ENCODE results near the gene DLG2. TPM values are rescaled to one million over a fixed set of nuclear protein-coding genes. Genes with fewer than 3 reads are reported as not detected.

Gene DLG2
- polyA plus RNA-seq, 2 donors, result 2.6 to 6.7 TPM

DNA sequence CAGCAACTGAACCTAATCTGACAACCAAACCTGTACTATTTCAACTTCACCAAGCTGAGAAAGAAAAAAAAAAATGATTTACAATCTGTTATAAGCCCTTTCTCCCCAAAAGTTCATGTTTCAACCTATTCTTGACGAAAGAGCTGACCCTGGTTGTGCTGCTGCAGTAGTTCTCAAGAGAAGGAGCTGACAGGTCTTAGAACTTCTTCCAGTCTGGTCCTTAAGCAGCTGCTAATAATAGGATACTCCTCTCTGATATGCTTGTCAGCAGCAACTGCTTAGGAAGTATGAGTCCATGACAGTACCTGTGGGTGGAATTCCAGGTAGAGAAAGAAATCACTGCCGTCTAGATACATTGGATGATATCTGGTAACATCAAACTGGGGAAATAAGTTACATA lies 1605.9 kb downstream of the DLG2 start:
- Histone ChIP-seq H3K4me1 (ENCODE audit: control insufficient read depth in 2 of 2, insufficient read depth in 2 of 2, low read length in 1 of 2) (no peaks in the 10 kb centered on the region), H3K9me3 (ENCODE audit: control insufficient read depth in 2 of 2, insufficient read depth in 1 of 2, low read depth in 1 of 2, low read length in 1 of 2) (no peaks in the 10 kb centered on the region), H3K27me3 (ENCODE audit: control insufficient read depth in 1 of 2, insufficient read depth in 2 of 2, low read length in 2 of 2) (no peaks in the 10 kb centered on the region), H3K36me3 (ENCODE audit: control insufficient read depth in 2 of 2, insufficient read depth in 2 of 2, low read length in 1 of 2) (no peaks in the 10 kb centered on the region), H3K4me3 (ENCODE audit: low read depth in 1 of 2, low read length in 2 of 2) (no peak overlapping the region), H3K27ac (ENCODE audit: low read depth in 2 of 2, low read length in 1 of 2) (no peak overlapping the region)
- WGBS, 2 donors, result 73% methylated on average over 2 of the region's 2 CpGs

DNA sequence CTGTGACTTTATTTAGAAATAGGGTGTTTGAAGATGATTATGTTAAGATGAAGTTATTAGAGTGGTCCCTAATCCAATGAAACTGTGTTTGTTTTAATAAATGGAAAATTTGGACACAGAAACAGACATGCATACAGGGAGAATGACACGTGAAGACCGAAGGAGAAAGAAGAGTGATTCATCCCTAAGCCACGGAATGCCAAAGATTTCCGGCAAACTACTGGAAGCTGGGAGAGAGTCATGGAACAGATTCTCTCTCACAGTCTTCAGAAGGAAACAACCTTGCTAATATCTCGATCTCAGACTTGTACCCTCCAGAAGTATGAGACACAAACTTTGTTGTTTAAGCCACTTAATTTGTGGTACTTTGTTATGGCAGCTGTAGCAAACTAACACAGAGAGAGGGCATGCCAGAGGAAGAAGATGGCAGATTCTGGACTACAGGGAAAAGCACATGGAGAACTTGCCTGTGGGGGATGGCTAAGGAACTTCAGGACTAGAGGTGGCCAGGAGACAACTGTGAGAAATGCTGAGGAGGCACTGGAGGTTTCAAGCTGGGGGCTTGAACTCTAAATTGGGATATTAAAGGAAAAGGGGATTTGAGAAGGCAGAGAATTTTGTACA lies 1607.5 kb downstream of the DLG2 start:
- 76 to 81% methylated on average over 5 of the region's 5 CpGs for WGBS, 2 donors
- no peak overlapping the region for H3K4me3 ChIP-seq (ENCODE audit: low read depth in 1 of 2, low read length in 2 of 2)
- no peaks in the 10 kb centered on the region for H3K9me3 ChIP-seq (ENCODE audit: control insufficient read depth in 2 of 2, insufficient read depth in 1 of 2, low read depth in 1 of 2, low read length in 1 of 2)
- H3K27ac ChIP-seq (ENCODE audit: low read depth in 2 of 2, low read length in 1 of 2), result no peak overlapping the region
- H3K36me3 ChIP-seq (ENCODE audit: control insufficient read depth in 2 of 2, insufficient read depth in 2 of 2, low read length in 1 of 2), result no peaks in the 10 kb centered on the region
- H3K4me1 ChIP-seq (ENCODE audit: control insufficient read depth in 2 of 2, insufficient read depth in 2 of 2, low read length in 1 of 2), result no peaks in the 10 kb centered on the region
- H3K27me3 ChIP-seq (ENCODE audit: control insufficient read depth in 1 of 2, insufficient read depth in 2 of 2, low read length in 2 of 2), result no peaks in the 10 kb centered on the region

DNA sequence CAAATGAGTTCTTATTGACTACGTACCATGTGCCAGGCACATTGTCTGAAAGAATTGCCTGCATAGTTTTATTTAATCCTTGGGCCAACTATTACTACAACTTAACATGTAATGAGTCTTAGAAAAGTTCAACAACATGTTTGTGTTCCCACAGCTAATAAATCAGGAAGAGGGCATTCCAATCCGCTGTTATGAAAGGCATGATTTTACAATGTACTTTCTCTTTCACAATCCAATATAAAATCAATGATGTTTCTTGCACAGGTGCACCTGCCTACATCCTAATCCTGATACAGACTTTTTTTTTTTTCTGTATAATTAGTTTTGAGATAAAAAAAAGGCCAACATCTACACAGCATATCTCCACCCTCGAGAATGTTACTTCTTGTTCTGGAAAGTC lies 1612.6 kb downstream of the DLG2 start:
- H3K36me3 ChIP-seq (ENCODE audit: control insufficient read depth in 2 of 2, insufficient read depth in 2 of 2, low read length in 1 of 2), result no peaks in the 10 kb centered on the region
- 77 to 84% methylated on average over 3 of the region's 3 CpGs for WGBS, 2 donors

DNA sequence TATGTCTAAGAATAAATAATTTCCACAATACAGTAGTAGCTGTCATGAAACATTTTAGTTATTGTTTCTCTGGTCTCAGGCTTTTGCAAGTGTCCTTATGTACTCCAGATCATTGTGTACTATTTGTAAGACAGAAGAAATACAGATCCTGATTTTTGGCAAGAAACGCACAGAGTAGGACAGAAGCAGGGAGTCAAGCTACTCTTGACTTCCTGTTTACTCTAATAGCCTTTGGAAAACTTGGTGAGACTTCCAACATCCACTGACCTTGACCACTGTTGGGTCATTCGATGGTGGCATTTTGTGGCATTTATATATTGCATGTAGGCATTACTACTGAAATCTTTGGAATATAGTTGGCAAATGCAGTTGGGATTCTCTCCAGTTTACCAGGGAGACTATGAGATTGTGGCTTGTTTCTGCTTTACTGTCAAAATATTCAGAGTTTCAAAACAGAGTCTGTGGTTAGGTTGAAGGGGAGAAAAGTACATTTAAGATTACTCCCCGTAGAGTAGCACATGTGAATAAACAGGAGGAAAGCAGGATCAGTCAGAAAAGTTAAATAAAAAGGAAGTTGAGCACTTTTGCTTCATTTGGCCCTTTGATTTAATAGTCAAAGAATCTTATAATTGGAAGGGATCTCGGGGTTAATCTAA lies 1614.8 kb downstream of the DLG2 start:
- H3K27ac ChIP-seq (ENCODE audit: low read depth in 2 of 2, low read length in 1 of 2), result no peak overlapping the region

More for the DNA sequence above, 1612.6 kb downstream of the DLG2 start:
- Histone ChIP-seq H3K27me3 (ENCODE audit: control insufficient read depth in 1 of 2, insufficient read depth in 2 of 2, low read length in 2 of 2) (no peaks in the 10 kb centered on the region), H3K9me3 (ENCODE audit: control insufficient read depth in 2 of 2, insufficient read depth in 1 of 2, low read depth in 1 of 2, low read length in 1 of 2) (no peaks in the 10 kb centered on the region), H3K4me1 (ENCODE audit: control insufficient read depth in 2 of 2, insufficient read depth in 2 of 2, low read length in 1 of 2) (no peaks in the 10 kb centered on the region), H3K27ac (ENCODE audit: low read depth in 2 of 2, low read length in 1 of 2) (no peak overlapping the region), H3K4me3 (ENCODE audit: low read depth in 1 of 2, low read length in 2 of 2) (no peak overlapping the region)

DNA sequence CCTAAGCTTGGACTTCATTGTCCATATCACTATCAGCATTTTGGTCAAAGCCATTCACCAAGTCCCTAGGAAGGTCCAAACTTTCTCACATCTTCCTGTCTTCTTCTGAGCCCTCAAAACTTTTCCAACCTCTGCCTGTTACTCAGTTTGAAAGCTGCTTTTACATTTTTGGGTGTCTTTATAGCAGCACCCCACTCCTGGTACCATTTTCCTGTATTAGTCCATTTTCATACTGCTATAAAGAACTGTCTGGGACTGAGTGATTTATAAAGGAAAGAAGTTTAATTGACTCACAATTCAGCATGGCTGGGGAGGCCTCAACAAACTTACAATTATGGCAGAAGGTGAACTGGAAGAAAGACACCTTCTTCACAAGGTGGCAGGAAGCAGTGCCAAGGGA lies 1624.0 kb downstream of the DLG2 start:
- Histone ChIP-seq H3K4me3 (ENCODE audit: low read depth in 1 of 2, low read length in 2 of 2) (no peak overlapping the region), H3K27ac (ENCODE audit: low read depth in 2 of 2, low read length in 1 of 2) (no peak overlapping the region), H3K36me3 (ENCODE audit: control insufficient read depth in 2 of 2, insufficient read depth in 2 of 2, low read length in 1 of 2) (no peaks in the 10 kb centered on the region), H3K4me1 (ENCODE audit: control insufficient read depth in 2 of 2, insufficient read depth in 2 of 2, low read length in 1 of 2) (no peaks in the 10 kb centered on the region), H3K27me3 (ENCODE audit: control insufficient read depth in 1 of 2, insufficient read depth in 2 of 2, low read length in 2 of 2) (no peaks in the 10 kb centered on the region), H3K9me3 (ENCODE audit: control insufficient read depth in 2 of 2, insufficient read depth in 1 of 2, low read depth in 1 of 2, low read length in 1 of 2) (peaks cover 5 to 11% of the 10 kb centered on the region in 2 donors)

More for the DNA sequence above, 1614.8 kb downstream of the DLG2 start:
- H3K4me3 ChIP-seq (ENCODE audit: low read depth in 1 of 2, low read length in 2 of 2), result no peak overlapping the region
- no peaks in the 10 kb centered on the region for H3K27me3 ChIP-seq (ENCODE audit: control insufficient read depth in 1 of 2, insufficient read depth in 2 of 2, low read length in 2 of 2)
- H3K9me3 ChIP-seq (ENCODE audit: control insufficient read depth in 2 of 2, insufficient read depth in 1 of 2, low read depth in 1 of 2, low read length in 1 of 2), result no peaks in the 10 kb centered on the region
- H3K36me3 ChIP-seq (ENCODE audit: control insufficient read depth in 2 of 2, insufficient read depth in 2 of 2, low read length in 1 of 2), result no peaks in the 10 kb centered on the region
- WGBS, 2 donors, result 66% methylated on average over 4 of the region's 4 CpGs
- no peaks in the 10 kb centered on the region for H3K4me1 ChIP-seq (ENCODE audit: control insufficient read depth in 2 of 2, insufficient read depth in 2 of 2, low read length in 1 of 2)

DNA sequence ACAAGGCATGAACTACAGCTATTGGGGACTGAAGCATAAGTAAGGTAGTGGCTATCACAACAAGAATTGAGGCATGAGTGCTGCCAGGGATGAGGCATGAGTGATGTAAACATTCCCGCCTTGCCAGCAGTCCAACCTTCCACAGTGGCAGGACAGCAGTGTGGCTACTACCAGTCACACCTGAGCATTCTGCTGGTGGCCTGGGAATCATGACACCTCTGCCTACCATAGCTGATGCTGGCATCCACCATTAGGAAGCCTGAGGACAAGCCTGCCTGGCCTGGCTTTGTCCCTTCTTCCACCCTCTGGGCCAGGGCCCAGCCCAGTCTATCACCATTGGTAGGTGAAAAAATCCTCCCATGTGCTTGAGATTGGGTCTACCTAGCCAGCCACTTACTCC lies 1628.2 kb downstream of the DLG2 start:
- no peak overlapping the region for H3K27ac ChIP-seq (ENCODE audit: low read depth in 2 of 2, low read length in 1 of 2)
- H3K4me3 ChIP-seq (ENCODE audit: low read depth in 1 of 2, low read length in 2 of 2), result no peak overlapping the region
- H3K36me3 ChIP-seq (ENCODE audit: control insufficient read depth in 2 of 2, insufficient read depth in 2 of 2, low read length in 1 of 2), result no peaks in the 10 kb centered on the region
- no peaks in the 10 kb centered on the region for H3K27me3 ChIP-seq (ENCODE audit: control insufficient read depth in 1 of 2, insufficient read depth in 2 of 2, low read length in 2 of 2)
- WGBS, 2 donors, result 88 to 100% methylated on average over 1 of the region's 1 CpG
- no peaks in the 10 kb centered on the region for H3K4me1 ChIP-seq (ENCODE audit: control insufficient read depth in 2 of 2, insufficient read depth in 2 of 2, low read length in 1 of 2)
- peaks cover 5 to 11% of the 10 kb centered on the region in 2 donors for H3K9me3 ChIP-seq (ENCODE audit: control insufficient read depth in 2 of 2, insufficient read depth in 1 of 2, low read depth in 1 of 2, low read length in 1 of 2)

DNA sequence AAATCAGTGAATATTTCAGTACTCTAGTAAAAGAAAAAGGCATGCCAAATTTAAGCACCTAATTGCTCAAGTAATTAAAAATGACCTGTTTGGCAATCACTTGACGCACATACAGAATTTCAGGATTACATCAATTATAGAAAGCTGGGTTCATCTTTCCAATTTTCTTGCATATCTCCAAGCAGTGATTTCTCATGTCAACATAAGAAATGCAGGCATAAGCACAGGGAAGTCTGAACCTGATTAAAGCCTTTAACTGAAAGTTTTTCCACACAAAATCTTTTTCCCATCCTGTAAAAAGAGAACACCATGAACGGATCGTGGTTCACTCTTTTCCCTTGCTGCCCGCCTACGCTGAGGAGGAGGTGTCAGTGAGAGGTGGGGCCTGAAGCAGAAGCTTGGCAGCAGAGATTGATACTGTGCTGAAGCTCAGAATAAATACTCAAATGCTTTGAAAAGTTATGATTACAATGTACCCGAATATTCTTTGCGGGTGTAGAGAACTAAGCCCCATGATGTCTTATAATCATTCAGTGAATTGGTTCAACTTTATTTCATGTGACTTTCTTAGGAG lies 1636.9 kb downstream of the DLG2 start:
- Histone ChIP-seq H3K4me1 (ENCODE audit: control insufficient read depth in 2 of 2, insufficient read depth in 2 of 2, low read length in 1 of 2) (no peaks in the 10 kb centered on the region), H3K27me3 (ENCODE audit: control insufficient read depth in 1 of 2, insufficient read depth in 2 of 2, low read length in 2 of 2) (no peaks in the 10 kb centered on the region), H3K36me3 (ENCODE audit: control insufficient read depth in 2 of 2, insufficient read depth in 2 of 2, low read length in 1 of 2) (no peaks in the 10 kb centered on the region), H3K9me3 (ENCODE audit: control insufficient read depth in 2 of 2, insufficient read depth in 1 of 2, low read depth in 1 of 2, low read length in 1 of 2) (no peaks in the 10 kb centered on the region), H3K27ac (ENCODE audit: low read depth in 2 of 2, low read length in 1 of 2) (no peak overlapping the region), H3K4me3 (ENCODE audit: low read depth in 1 of 2, low read length in 2 of 2) (no peak overlapping the region)
- 33 to 47% methylated on average over 7 of the region's 7 CpGs for WGBS, 2 donors

DNA sequence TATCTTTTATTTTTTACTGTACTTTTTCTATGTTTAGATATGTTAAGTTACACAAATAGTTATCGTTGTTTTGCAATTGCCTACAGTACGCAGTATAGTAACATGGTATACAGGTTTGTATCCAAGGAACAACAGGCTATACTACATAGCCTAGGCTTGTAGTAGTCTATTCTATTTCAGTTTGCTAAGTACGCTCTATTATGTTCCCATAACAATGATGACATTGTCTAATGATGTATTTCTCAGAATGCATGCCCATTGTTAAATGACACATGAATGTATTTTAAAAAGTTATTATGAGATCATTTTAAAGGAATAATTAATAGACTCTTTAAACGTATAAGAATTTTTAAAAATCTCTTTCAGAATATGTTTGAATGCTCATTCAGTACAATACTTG lies 1644.3 kb downstream of the DLG2 start:
- Histone ChIP-seq H3K36me3 (ENCODE audit: control insufficient read depth in 2 of 2, insufficient read depth in 2 of 2, low read length in 1 of 2) (no peaks in the 10 kb centered on the region), H3K4me1 (ENCODE audit: control insufficient read depth in 2 of 2, insufficient read depth in 2 of 2, low read length in 1 of 2) (no peaks in the 10 kb centered on the region), H3K27ac (ENCODE audit: low read depth in 2 of 2, low read length in 1 of 2) (no peak overlapping the region), H3K9me3 (ENCODE audit: control insufficient read depth in 2 of 2, insufficient read depth in 1 of 2, low read depth in 1 of 2, low read length in 1 of 2) (no peaks in the 10 kb centered on the region), H3K4me3 (ENCODE audit: low read depth in 1 of 2, low read length in 2 of 2) (no peak overlapping the region), H3K27me3 (ENCODE audit: control insufficient read depth in 1 of 2, insufficient read depth in 2 of 2, low read length in 2 of 2) (no peaks in the 10 kb centered on the region)
- WGBS, 2 donors, result 83 to 87% methylated on average over 4 of the region's 4 CpGs

DNA sequence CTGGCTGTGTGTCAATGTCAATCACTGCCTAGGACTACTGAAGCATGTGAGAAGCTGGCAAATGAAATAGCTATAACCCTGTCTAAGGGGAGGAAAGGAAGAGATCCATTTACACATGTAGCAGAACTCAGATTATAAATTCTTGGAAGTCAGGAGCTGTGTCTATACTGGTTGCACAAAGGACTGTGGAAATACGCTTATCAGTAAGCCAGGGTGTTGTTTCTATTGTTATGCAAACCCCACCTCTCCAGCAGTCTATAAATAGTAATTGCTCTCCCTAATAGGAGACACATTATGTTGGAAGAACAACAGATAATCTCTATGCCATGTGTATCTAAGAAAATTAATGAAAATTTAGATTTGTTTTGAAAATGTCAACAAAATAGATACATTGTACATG lies 1647.6 kb downstream of the DLG2 start:
- Histone ChIP-seq H3K4me1 (ENCODE audit: control insufficient read depth in 2 of 2, insufficient read depth in 2 of 2, low read length in 1 of 2) (no peaks in the 10 kb centered on the region), H3K4me3 (ENCODE audit: low read depth in 1 of 2, low read length in 2 of 2) (no peak overlapping the region), H3K9me3 (ENCODE audit: control insufficient read depth in 2 of 2, insufficient read depth in 1 of 2, low read depth in 1 of 2, low read length in 1 of 2) (no peaks in the 10 kb centered on the region), H3K36me3 (ENCODE audit: control insufficient read depth in 2 of 2, insufficient read depth in 2 of 2, low read length in 1 of 2) (no peaks in the 10 kb centered on the region), H3K27ac (ENCODE audit: low read depth in 2 of 2, low read length in 1 of 2) (no peak overlapping the region), H3K27me3 (ENCODE audit: control insufficient read depth in 1 of 2, insufficient read depth in 2 of 2, low read length in 2 of 2) (no peaks in the 10 kb centered on the region)
- WGBS, 2 donors, result 54 to 64% methylated on average over 1 of the region's 1 CpG

DNA sequence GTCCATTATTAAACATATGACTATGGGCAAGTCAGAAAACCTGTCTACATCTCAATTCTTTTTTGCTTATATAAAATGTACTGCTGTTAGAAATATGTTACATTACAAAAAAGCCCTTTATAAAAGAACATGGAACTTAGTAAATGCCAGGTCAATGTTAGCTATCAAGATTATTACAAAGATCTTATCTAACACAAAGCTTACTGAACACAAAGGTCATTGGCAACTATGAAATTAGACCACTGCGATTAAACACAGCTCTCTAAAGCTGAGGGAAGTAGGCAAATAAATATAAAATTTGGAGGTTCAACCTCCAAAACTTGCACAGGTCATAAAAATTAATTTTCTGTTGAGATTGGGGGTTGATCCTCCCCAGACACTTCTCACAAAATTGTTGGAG lies 1648.2 kb downstream of the DLG2 start:
- H3K27me3 ChIP-seq (ENCODE audit: control insufficient read depth in 1 of 2, insufficient read depth in 2 of 2, low read length in 2 of 2), result no peaks in the 10 kb centered on the region
- 85 to 90% methylated on average over 1 of the region's 1 CpG for WGBS, 2 donors
- no peak overlapping the region for H3K27ac ChIP-seq (ENCODE audit: low read depth in 2 of 2, low read length in 1 of 2)
- H3K4me3 ChIP-seq (ENCODE audit: low read depth in 1 of 2, low read length in 2 of 2), result no peak overlapping the region
- H3K36me3 ChIP-seq (ENCODE audit: control insufficient read depth in 2 of 2, insufficient read depth in 2 of 2, low read length in 1 of 2), result no peaks in the 10 kb centered on the region
- no peaks in the 10 kb centered on the region for H3K9me3 ChIP-seq (ENCODE audit: control insufficient read depth in 2 of 2, insufficient read depth in 1 of 2, low read depth in 1 of 2, low read length in 1 of 2)
- H3K4me1 ChIP-seq (ENCODE audit: control insufficient read depth in 2 of 2, insufficient read depth in 2 of 2, low read length in 1 of 2), result no peaks in the 10 kb centered on the region
